Measurements from ENCODE around the gene RALGAPA1.
"Not testable (repeated sequence)": the region's sequence is repeated elsewhere in the genome, so short reads cannot be mapped to it uniquely, and the experiment has no call there.

The RALGAPA1 gene

GRCh38 chr14:35619461-35619860 lies 189.6 kb downstream of the RALGAPA1 start:
- not testable (repeated sequence) for DNase-seq

- DNase-seq: no peak
Measured at GRCh38 chr14:35617500-35617899, 191.6 kb downstream of the RALGAPA1 start.

DNA sequence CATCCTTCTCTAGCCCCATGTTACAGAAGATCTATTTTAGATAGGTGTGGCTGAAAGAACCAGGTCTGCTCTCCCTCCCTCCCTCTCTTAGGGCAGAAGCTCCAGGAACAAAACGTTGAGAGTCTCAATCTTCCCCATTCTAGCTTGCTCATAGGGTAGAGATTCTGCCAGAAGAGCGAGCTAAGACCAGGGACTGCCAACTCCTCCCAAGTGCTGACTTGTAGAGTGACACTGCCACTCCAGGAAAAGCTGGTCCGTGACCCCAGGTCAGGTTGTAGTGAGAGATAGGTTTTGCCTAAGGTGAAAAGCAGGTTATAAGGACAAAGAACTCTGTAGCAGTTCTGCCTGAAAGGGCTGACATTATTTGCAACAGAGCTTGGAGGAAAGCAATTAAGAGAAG lies 201.7 kb downstream of the RALGAPA1 start:
- DNase-seq: no peak

- no peak for DNase-seq
Measured at GRCh38 chr14:35600253-35600652, 208.8 kb downstream of the RALGAPA1 start.

- DNase-seq: no peak
Measured at GRCh38 chr14:35594616-35595015, 214.5 kb downstream of the RALGAPA1 start.

DNA sequence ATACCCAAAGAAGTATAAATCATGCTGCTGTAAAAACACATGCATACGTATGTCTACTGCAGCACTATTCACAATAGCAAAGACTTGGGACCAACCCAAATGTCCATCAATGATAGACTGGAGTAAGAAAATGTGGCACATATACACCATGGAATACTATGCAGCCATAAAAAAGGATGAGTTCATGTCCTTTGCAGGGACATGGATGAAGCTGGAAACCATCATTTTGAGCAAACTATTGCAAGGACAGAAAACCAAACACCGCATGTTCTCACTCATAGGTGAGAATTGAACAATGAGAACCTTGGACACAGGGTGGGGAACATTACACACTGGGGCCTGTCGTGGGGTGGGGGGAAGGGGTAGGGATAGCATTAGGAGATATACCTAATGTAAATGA lies 221.7 kb downstream of the RALGAPA1 start:
- DNase-seq: not testable (repeated sequence)

- no peak for DNase-seq
Measured at GRCh38 chr14:35578639-35579038, 230.5 kb downstream of the RALGAPA1 start.

DNA sequence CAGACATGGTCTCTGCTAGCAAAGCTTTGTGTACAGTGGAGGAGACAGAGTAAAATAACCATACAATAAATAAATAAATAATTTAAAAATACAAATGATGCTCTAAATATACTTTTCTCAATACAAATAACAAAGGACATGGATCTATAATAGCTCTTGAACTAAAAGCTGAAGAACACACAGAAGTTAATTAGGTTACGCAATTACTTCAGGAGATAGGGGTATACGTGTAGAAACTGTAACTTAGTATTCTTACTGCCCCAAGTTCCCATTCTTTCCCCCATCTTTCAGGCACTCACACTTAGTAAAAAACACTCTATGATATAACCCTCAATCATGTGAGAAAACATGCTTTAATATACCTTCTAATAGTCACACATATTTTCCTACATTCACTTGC lies 231.0 kb downstream of the RALGAPA1 start:
- no peak for DNase-seq

GRCh38 chr14:35576856-35577255 lies 232.2 kb downstream of the RALGAPA1 start:
- DNase-seq: no peak

- DNase-seq: no peak
Measured at GRCh38 chr14:35576260-35576659, 232.8 kb downstream of the RALGAPA1 start.

DNA sequence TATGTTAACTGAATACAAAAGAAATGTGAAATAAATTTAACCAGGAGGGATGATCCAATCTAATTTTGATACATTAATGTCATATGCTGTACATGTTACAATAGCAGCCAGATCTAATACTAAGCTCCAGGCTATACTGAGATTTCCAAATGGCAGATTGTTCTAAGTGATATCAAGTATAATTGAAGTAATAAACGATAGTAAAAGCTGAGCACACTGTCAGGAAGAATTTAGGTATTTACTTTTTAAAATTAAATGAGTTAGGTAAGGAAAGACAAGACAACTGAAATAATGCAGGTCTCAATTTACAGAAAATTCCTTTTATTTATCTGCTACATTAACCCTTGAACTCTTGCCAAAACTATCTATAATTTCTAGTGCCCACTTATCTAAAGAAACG lies 235.2 kb downstream of the RALGAPA1 start:
- no peak for DNase-seq

DNA sequence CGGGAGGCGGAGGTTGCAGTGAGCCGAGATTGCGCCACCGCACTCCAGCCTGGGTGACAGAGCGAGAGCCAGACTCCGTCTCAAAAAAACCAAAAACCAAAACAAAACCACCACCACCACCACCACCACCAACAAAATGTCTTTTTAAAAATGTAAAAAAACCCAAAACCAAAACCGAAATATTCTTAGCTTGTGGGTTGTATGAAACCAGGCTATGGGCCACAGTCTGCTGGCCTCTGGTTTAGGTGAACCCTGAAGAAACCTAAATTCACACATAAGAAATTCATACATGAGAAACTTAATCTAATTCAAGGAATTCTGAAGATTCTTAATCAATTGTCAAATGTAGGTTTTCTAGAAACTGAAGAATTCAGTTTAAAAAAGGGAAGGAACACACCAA lies 237.5 kb downstream of the RALGAPA1 start:
- no peak for DNase-seq

GRCh38 chr14:35565871-35566464 lies 243.1 kb downstream of the RALGAPA1 start:
- DNase-seq: no peak

DNA sequence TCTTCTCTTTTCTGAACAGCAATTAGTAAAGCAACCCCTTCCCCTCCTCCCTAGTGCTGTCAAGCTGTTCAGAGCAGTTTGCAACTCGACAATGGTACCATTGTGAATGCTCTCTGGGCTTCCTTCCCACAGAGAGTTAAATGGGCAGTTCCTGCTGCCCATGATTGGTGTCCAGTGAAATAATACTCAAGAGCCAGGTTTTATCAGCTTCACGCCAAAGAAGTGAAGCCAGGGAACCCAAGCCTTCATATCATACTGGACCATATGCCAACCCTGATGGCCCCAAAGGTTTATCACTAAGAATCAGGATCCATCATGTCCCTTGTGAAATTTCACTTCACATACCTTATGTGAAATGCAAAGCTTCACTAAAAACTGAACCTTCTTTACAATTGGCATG lies 250.4 kb downstream of the RALGAPA1 start:
- DNase-seq: no peak

GRCh38 chr14:35557221-35557747 lies 251.8 kb downstream of the RALGAPA1 start:
- no peak for DNase-seq

- no peak for DNase-seq
Measured at GRCh38 chr14:35556548-35556947, 252.5 kb downstream of the RALGAPA1 start.

- DNase-seq: no peak
Measured at GRCh38 chr14:35553808-35554207, 255.3 kb downstream of the RALGAPA1 start.

- no peak for DNase-seq
Measured at GRCh38 chr14:35551081-35551480, 258.0 kb downstream of the RALGAPA1 start.

DNA sequence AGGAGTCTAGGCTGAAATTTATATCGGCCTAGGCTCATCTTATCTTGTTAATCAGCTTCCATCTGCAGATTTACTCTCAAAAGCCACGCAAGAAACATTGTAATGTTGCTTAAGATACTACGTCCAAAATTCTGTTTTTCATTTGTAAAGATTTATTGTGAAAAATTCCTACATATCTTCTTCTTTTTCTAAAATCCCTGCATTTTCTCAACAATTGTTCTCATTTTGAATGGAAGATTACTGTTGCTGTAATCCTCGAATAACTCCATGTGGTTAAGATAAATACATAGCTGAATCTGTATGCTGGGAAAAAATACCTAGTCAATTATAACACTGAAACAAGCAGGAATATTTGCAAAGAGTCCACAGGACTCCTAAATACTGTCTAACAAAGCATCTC lies 259.5 kb downstream of the RALGAPA1 start:
- DNase-seq: no peak

GRCh38 chr14:35543006-35543405 lies 266.1 kb downstream of the RALGAPA1 start:
- DNase-seq: no peak

DNA sequence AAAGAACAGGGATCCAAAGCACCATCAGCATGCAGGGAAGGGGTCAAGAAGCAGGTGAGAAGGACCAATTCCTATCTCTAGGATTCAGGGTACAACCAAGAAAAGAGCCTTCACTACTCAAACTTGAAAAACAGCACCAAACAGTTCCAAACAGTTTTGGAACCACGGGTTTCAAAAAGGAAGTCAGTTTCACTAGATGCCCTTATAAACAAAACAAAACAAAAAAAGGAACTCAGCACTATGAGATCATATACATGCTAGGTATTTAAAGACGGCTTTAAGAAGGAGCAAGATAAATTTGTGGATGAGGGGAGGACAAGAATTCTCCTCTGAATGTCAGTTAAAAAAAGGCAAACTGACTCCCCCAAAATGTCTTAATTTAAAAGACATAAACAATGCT lies 269.1 kb downstream of the RALGAPA1 start:
- no peak for DNase-seq

GRCh38 chr14:35535483-35536112 lies 273.5 kb downstream of the RALGAPA1 start:
- DNase-seq: no peak

DNA sequence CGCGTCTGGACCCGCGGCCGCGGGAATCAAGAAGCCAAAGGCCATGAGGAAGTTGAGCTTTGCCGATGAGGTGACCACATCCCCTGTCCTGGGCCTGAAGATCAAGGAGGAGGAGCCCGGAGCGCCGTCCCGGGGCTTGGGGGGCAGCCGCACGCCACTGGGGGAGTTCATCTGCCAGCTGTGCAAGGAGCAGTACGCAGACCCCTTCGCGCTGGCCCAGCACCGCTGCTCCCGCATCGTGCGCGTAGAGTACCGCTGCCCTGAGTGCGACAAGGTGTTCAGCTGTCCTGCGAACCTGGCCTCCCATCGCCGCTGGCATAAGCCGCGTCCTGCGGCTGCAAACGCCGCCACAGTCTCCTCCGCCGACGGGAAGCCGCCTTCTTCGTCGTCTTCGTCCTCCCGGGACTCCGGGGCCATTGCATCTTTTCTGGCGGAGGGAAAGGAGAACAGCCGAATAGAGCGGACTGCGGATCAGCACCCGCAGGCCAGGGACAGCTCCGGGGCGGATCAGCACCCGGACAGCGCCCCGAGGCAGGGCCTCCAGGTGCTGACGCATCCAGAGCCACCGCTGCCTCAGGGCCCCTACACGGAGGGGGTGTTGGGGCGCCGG lies 274.1 kb downstream of the RALGAPA1 start:
- DNase-seq: peak; percentile 46 to 72

DNA sequence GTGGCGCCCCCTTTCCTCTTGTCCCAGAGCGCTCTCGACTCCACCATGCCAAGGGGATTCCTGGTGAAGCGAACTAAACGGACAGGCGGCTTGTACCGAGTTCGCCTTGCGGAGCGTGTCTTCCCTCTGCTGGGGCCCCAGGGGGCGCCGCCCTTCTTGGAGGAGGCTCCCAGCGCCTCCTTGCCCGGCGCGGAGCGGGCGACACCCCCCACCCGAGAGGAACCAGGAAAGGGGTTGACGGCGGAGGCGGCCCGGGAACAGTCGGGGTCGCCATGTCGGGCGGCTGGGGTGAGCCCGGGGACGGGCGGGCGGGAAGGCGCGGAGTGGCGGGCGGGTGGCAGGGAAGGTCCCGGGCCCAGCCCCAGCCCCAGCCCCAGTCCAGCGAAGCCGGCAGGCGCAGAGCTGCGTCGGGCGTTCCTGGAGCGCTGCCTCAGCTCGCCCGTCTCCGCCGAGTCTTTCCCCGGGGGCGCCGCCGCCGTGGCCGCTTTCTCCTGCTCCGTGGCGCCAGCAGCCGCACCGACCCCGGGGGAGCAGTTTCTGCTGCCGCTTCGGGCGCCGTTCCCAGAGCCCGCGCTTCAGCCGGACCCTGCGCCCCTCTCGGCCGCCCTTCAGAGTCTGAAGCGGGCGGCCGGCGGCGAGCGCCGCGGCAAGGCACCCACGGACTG lies 274.8 kb downstream of the RALGAPA1 start:
- no peak for DNase-seq

Data from inflammatory macrophage treated with lipopolysaccharide for 1 hour (primary cell).